Peyer's patch (tissue), 4 donors: ENCODE data around the gene ZFPM1.

Experiments
- POLR2A ChIP-seq, 2 donors: fragments of 450-650 bp; IDR thresholded peaks; one replicate each; pipeline ENCODE4 v1.5.1; 2017; ENCODE audit warnings: antibody characterized with exemption in 2 of 2, mild to moderate bottlenecking in 2 of 2, moderate library complexity in 2 of 2
- TF ChIP-seq, protein P1 (sequence below), 6 experiments: fragments of 450-650 bp in 4 of 6; fragments of 200-600 bp in 2 of 6; sonication (generic) in 1 of 6; IDR thresholded peaks; one replicate each; pipeline ENCODE4 v1.5.1; 2017 to 2019; ENCODE audit warnings: antibody characterized with exemption in 6 of 6, mild to moderate bottlenecking in 3 of 6, moderate library complexity in 1 of 6

DNA sequence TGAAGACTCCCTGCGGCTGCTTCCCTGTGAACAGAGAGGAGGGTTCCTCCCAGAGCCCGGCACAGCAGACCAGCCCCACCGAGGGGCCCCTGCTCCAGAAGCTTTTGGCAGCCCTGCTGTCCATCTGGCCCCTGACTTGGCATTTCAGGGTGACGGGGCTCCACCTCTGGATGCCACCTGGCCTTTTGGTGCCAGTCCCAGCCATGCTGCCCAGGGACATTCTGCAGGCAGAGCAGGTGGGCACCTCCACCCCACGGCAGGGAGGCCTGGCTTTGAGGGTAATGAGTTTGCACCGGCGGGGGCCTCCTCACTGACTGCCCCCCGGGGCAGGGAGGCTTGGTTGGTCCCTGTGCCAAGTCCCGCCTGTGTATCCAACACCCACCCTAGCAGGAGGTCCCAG is 20.3 kb upstream of the ZFPM1 start:
- TF ChIP-seq, protein P1, sequence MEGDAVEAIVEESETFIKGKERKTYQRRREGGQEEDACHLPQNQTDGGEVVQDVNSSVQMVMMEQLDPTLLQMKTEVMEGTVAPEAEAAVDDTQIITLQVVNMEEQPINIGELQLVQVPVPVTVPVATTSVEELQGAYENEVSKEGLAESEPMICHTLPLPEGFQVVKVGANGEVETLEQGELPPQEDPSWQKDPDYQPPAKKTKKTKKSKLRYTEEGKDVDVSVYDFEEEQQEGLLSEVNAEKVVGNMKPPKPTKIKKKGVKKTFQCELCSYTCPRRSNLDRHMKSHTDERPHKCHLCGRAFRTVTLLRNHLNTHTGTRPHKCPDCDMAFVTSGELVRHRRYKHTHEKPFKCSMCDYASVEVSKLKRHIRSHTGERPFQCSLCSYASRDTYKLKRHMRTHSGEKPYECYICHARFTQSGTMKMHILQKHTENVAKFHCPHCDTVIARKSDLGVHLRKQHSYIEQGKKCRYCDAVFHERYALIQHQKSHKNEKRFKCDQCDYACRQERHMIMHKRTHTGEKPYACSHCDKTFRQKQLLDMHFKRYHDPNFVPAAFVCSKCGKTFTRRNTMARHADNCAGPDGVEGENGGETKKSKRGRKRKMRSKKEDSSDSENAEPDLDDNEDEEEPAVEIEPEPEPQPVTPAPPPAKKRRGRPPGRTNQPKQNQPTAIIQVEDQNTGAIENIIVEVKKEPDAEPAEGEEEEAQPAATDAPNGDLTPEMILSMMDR (IDR thresholded peaks at IDR 0.05) = no peak
- no peak for TF ChIP-seq POLR2A (IDR thresholded peaks at IDR 0.05)
